Raji (cell line): Measurements from ENCODE around the gene SLC38A10.

Experiments
- POLR2A ChIP-seq: IDR thresholded peaks from 2 replicates; pipeline ENCODE4 v1.6.1; 2011; ENCODE audit warnings: low read depth, low read length, control low read depth; ENCODE audit not compliant: insufficient read depth

The SLC38A10 gene

DNA sequence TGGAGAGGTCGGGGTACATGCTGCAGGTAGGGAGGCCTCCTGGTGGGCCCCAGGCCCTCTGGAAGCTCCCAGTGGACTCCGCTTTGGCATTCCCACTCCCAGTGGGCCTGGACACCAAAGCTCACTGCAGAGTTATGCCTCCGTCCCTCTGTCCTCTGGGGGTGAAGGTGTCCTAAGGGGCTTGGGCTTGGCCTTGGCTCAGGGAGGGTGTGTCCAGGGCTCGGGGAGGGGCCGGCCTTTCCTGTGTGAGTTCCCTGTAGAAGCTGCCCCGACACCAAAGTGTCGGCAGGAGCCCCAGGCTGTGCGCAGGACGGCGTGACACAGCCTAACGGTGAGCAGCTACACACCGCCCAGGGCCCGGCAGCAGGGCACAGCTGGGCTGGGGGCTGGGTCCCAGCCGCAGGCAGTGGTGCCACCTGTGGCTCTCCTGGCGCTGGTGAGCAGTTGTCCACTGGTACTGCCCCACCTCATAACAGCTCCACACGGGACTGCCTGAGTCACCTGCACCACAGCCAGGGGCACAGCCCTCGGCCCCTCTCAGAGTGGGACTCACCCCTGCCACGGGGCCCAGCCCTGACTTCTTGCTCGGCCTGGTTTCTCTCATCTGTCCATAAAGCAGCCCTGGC lies 62.4 kb downstream of the SLC38A10 start:
- TF ChIP-seq POLR2A = no peak

DNA sequence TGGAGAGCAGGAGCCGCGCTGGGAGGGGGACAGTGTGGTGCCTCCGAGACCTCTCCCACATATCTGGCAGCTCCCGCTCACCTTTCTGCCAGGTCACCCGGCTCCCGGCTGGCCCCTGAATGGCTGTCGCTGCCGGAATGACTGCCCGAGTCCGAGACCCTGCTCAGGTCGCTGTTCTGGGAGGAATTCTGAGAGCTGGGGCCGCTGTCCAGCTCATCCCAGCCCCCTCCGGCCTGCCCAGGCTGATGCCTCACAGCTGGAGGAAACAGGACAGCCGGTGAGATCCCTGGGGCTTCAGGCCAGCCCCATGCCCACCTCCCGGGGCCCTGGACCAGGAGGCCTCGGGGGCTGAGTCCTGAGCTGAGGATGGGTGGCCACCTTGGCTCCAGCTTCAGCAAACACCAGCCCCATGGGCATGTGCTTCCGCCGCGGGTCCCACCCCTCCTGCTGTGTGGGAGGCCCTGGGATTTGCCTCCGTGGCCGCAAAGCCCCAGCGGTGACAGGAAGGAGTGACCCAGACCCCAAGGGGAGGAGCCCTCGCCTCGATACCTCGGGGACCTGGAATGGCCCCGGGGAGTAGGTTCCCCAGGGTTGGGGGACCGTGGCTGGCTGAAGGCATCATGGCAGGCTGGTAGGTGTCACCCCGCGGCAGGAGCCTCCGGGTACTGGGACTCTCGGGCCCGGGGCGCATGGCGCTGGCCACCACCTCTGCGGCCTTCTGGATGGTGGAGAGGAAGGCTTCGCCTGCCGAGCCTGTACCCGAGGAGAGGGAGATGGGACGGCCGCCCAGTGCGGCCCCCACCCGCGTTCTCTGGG lies 63.1 kb downstream of the SLC38A10 start:
- TF ChIP-seq POLR2A = no peak

DNA sequence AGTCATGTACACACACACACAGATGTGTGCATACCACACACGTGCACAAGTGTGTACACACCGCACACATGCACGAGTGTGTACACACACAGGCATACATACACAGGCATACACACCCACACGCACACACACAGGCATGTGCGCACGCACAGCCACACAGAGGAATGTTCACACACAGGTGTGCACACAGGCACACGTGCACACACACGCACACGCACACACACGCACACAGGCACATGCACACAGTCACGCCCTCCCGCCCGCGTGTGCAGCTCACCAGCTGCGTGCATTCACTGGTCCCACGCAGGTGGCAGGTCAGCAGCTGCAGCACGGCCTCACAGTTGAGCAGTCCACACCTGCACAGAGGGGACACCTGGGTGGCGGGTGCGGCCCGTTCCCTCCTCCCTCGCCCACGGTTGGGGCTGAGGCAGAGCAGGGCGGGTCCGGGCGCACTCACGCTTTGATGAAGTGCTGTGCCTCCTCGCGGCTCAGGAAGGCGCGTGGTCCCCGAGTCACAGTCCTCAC lies 63.9 kb downstream of the SLC38A10 start:
- no peak for TF ChIP-seq POLR2A

DNA sequence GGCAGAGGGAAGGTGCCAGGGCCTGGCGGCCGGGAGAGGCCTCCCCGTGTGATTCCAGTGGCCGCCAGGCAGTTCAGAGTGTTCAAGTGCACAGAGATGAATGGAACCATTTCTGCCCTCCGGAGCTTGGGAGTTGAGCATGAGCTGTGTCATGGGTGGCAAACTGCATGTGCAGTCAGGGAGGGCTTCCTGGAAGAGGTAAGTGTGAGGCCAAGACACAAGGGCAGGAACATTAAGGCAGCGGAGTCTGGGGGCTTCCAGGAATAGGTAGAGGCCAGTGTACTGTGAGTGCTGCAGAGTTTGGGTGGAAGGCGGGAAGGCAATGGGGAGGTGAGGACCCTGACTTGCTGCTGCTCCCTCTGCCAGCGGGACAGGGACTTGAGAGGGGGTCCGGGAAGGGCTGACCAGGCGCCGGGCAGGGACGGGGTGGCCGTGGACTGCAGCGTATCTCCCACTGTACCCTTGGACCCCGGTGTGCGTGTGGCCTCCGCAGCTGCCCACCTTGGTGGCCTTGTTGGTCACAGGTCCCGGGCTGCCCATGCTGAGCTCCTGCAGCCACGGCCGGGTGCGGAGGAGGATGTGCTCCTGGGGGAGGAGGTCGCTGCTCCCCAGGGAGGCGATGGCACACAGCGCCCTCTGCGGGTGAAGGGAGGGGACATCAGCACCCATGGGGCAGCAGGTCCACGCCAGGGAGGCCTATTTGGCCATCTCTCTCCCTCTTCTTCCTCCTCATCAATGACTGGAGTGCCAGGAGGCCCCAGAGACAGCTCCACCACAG lies 64.9 kb downstream of the SLC38A10 start:
- TF ChIP-seq POLR2A = no peak

DNA sequence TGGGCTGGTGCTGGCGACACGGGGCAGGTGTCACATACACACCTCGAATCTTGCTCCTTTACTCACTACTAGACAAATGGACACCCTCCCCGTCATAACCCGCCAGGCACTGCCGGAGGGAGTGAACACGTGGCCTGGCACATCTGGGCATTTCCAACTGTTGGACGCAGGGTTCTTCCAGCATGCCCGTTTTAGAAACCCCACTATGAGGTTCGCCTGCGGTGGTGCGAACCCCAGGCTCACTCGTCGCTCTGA lies 65.5 kb downstream of the SLC38A10 start:
- no peak for TF ChIP-seq POLR2A

DNA sequence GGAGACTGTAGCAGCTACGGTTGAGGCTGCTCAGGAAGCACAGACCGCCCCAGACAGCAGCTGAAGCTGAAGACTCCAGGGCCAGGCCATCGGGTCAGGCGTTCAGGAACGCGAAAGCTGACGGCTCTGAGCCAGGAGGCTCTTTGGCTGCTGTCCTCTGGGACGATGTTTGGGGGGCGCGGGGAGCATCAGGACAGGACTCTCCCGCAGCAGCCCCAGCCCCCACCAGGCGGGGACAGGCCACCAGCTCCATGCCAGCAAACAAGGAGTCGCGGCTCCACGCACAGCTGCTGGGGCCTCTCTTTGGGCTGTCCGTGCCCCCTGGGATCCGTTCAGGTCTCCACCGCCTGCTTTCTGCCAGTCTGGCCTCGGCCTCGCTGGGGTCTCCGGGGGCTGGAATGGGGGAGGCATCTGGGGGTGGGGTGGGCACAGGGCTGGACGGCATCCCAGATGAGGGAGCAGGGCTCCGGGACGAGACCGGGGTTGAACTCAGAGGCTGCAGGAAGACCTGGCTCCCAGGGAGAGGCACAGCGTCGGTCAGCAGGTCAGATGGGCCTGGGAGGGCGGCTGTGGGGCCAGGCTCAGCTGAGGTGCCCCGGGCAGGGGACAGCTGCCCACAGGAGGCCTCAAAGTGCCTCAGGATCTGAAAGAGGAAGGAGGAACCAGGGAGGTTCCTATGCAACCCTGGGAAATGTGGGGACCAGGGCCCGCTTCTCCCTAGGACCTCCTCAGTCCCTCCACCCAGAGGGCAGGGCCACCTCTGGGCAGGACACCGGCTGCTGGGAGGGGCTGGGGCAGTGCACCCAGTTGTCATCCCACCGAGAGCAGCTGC lies 66.1 kb downstream of the SLC38A10 start:
- no peak for TF ChIP-seq POLR2A

DNA sequence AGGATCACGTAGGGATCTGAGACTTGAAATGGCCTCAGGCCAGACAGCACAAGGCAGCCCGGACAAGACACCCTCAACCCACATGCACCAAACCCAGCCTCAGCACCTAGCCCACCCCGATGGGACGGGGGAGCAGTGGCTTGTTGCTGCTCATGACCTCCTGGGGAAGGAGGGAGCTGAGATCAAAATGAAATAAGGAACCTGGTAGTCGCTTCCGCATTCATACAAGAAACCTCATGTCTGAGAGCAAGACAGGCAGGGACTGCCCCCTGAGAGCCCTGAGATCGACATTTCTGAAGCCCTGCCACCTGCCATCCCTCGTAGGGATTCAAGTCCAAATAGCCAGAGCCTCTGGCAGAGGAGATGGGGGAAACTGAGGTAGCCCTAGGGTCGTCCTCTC lies 66.7 kb downstream of the SLC38A10 start:
- no peak for TF ChIP-seq POLR2A

DNA sequence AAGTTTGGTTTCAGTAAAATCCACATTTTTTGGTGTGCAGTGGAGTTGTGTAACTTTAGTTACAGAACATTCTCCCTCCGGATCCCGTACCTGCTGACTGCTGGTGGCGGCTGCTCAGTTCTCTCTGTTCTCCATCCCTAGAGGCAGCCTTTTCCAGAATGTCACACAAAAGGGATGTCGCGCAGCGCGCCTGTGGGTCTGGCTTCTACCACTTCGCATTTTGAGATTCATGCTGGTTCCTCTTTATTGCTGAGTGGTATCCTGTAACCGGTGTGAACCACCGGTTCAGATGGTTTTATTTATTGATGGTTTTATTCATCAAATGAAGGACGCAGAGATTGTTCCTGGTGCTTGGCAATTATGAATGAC lies 71.4 kb downstream of the SLC38A10 start:
- TF ChIP-seq POLR2A = no peak

DNA sequence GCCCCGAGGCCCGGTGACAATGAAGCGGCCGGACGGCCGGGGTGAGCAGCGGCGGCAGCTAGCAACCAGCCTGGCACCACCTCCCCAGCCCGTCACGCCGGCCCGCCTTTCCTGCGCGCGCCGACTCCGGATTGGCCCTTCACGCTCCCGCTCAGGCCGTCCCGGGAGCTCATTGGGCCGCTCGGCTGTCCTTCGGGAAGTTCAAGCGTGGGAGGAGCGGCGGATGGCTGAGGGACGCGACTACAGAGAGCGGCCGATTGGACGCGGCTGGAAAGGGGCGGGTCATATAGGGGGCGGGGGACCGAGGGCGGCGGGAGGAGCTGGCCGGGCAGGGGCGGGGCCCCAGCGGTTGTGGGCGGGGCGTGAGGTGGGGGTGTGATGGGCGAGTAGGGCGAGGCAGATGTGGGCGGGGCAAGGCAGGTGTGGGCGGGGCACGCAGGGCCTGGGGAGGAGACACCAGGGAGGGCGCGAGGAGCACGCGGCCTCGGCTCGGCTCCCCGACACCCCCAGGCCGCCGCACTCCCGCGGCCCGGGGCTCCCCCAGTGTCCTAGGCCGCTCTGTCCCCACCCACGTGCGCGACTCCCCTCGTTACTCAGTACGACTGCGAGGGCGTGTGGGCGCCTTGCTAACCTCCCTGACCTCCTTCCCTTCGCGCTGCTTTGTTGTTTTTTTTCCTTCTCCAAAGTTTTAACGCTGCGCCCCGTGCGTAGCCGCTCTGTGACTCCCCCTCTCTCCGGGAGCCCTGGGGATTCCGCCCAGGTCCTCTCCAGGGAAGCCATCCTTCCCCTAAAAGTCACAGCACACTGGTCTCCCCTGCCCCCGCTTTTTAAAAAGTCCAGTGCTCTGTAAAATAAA lies 72.0 kb downstream of the SLC38A10 start, which contains the start of gene CEP131:
Gene CEP131 (minus strand): TSS at position 60 of the 856 bp plus-strand sequence. CDS start 2,909 bp downstream, outside the sequence.
- TF ChIP-seq POLR2A = peak; percentile 64

DNA sequence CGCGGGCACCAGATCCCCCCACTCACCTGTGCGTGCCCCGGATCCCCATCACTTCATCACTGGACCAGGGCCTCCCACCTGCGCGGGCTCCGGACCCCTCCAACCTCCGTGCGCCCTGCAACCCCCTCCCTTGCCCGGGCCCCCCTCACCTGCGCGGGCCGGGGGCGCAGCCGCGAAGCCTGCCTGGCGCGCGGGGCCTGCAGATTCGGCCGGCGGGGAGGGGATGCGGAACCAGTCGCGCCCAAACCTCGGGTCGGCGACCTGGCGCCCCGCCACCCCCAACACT lies 72.5 kb downstream of the SLC38A10 start:
- TF ChIP-seq POLR2A = no peak

DNA sequence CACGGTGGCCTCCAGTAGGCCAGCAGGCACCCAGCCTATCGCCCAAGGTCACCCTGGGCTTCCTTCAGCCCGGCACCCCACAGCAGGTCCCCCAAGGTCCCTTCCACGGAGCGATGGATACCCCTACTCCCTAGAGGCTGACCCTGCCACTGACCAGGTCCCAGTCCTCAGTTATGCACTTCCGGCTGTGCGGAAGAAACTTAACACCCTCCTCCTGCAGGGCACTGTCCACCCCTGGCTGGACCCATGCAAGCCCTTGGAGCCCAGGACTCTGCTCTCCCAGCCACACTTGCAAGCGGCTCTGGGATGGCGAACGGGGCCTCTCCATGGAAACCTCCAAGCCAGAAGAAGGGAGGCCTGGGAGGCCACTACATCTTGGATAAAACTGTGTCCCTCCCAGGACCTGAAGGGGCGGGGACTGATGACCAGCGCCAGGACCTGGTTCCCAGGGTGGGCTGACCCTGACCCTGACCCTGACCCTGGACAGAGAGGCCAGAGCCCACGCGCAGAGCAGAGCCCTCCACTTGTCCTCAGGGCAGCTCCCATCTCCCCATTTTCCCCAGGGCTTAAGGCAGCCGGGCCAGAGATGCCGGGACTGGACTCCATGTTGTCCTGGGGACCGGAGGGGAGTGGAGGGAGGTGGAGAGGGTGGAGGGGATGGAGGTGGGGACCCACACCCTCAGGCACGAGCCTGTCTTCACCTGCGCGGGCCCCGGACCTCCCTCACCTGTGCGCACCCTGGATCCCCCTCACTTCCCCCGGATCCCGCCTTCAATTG lies 73.1 kb downstream of the SLC38A10 start:
- TF ChIP-seq POLR2A = no peak

DNA sequence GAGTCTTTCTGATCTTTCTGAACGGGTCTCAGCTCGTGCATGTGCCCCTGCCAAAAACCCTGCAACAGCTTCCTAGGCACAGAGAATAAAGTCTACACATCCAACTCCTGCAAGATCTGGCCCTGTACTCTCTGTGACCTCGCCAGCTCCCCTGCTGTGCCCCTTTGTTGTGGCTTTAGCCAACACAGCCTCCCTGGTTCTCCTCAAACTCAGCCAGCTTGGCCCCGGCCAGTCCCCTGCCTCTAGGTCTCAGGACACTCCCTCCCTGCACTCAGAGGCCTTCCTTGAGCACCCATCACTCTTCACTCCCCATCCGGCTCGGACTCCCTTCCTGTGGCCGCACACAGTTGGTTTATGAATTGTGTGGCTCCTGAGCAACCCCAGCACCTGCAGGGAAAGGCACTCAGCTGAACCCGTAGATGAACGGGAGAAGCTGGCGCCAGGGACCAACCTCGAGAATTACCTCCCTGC lies 73.7 kb downstream of the SLC38A10 start:
- TF ChIP-seq POLR2A = no peak

DNA sequence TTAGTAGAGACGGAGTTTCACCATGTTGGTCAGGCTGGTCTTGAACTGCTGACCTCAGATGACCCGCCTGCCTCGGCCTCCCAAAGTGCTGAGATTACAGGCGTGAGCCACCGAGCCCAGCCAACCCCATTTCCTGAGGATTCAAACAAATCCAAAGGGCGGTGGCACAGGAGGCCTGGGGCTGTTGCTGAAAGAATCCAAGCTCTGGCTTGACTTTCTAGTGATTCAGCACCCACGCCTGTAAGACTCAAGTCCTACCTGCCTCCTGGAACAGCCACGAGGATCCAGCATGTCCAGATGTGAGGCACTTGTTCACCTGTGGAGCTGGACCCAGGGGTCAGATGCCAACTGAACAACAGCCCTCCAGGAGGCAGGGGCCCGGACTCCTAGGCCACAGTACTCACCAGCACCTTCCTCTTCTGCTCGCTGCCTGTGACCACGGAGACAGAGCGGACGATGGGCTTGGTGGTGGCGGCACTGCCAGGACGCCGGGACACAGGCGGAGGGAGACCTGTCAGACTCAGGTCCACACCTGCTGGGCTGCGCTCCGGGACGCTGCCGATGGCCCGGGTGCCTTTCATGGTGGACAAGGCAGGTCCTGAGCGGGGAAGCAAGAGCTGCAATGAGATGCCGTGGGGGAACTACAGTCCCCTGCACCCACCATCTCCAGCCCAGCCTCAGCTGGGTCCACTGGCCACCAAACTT lies 75.5 kb downstream of the SLC38A10 start:
- TF ChIP-seq POLR2A = no peak
